ENCODE results near the gene SGTA. TPM values are rescaled to one million over a fixed set of nuclear protein-coding genes. Genes with fewer than 3 reads are reported as not detected.
A peak's percentile ranks its signal among the peaks of the same experiment; 100 is the strongest.

SGTA gene
- total and polyA plus RNA-seq, 2 donors from 2014 or later, result 50.4 to 66.2 TPM

DNA sequence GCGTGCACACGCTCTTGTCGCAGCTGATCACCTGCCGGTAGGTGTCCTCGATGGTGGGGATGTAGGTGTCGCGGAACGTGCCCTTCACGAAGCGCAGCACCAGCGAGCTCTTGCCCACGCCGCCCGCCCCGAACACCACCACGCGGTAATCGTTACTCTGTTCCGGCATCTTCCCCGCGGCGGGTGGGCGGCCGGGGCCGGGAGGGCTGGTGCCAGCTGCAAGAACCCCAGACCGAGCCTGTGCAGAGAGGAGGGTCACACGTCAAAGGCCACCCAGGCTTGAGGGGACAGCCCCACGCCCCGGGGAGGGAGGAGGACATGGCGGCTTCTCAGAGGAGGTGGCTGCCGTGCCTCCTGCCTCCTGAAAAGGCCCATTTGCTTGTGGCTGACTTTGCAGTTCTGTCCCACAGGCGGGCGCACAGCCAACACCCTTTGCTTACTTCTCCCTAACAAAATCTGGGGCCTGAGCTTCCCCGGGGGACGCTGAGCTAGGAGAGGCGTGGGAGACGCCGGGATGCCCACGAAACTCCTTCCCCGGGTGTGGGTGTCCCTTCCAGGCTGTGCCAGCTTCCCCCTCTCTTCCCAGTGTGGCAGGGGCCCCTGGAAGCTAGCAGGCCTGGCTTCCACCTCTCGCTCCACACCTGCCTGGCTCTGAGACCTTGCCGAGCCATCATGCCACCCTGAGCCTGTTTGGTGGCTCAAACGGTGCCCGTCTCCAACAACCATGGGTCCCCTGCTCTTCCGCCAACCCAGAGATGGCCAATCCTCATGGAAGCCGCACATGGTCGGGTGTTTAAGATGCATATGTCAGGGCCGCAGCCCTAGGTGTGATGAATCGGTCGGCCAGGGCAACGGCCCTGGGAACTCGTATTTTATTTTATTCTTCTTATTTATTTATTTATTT is 65.2 kb downstream of the SGTA start:
- H3K4me1 ChIP-seq (ENCODE audit: control insufficient read depth in 2 of 3, insufficient read depth in 2 of 3, low read depth in 1 of 3, low read length in 3 of 3), result peaks cover 0 to 7% (median 0%) of the 10 kb centered on the region in 3 donors
- TF ChIP-seq, protein P1, sequence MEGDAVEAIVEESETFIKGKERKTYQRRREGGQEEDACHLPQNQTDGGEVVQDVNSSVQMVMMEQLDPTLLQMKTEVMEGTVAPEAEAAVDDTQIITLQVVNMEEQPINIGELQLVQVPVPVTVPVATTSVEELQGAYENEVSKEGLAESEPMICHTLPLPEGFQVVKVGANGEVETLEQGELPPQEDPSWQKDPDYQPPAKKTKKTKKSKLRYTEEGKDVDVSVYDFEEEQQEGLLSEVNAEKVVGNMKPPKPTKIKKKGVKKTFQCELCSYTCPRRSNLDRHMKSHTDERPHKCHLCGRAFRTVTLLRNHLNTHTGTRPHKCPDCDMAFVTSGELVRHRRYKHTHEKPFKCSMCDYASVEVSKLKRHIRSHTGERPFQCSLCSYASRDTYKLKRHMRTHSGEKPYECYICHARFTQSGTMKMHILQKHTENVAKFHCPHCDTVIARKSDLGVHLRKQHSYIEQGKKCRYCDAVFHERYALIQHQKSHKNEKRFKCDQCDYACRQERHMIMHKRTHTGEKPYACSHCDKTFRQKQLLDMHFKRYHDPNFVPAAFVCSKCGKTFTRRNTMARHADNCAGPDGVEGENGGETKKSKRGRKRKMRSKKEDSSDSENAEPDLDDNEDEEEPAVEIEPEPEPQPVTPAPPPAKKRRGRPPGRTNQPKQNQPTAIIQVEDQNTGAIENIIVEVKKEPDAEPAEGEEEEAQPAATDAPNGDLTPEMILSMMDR (IDR thresholded peaks at IDR 0.05; ENCODE audit: borderline replicate concordance, extremely low read depth, insufficient read depth), result no peak
- H3K4me3 ChIP-seq (ENCODE audit: low read length in 3 of 3), result no peak overlapping the region
- H3K27ac ChIP-seq (ENCODE audit: low read depth in 2 of 2, low read length in 2 of 2), result no peak overlapping the region
- DNase-seq, result peak in 2 of 5 donors; percentile 28 to 75
- H3K9me3 ChIP-seq (ENCODE audit: control insufficient read depth in 2 of 3, insufficient read depth in 1 of 3, low read length in 3 of 3), result peaks cover 0 to 10% (median 2%) of the 10 kb centered on the region in 3 donors
- no peak overlapping the region for H3K9ac ChIP-seq (ENCODE audit: low read length in 3 of 3)
- FAIRE-seq, result no peak
- H3K36me3 ChIP-seq (ENCODE audit: control insufficient read depth in 2 of 3, insufficient read depth in 3 of 3, low read length in 3 of 3), result no peaks in the 10 kb centered on the region
- peaks cover 3% of the 10 kb centered on the region for H3K27me3 ChIP-seq (ENCODE audit: control insufficient read depth, insufficient read depth, low read length)
- intact Hi-C loops (cut with DNase I), result no loop called here

DNA sequence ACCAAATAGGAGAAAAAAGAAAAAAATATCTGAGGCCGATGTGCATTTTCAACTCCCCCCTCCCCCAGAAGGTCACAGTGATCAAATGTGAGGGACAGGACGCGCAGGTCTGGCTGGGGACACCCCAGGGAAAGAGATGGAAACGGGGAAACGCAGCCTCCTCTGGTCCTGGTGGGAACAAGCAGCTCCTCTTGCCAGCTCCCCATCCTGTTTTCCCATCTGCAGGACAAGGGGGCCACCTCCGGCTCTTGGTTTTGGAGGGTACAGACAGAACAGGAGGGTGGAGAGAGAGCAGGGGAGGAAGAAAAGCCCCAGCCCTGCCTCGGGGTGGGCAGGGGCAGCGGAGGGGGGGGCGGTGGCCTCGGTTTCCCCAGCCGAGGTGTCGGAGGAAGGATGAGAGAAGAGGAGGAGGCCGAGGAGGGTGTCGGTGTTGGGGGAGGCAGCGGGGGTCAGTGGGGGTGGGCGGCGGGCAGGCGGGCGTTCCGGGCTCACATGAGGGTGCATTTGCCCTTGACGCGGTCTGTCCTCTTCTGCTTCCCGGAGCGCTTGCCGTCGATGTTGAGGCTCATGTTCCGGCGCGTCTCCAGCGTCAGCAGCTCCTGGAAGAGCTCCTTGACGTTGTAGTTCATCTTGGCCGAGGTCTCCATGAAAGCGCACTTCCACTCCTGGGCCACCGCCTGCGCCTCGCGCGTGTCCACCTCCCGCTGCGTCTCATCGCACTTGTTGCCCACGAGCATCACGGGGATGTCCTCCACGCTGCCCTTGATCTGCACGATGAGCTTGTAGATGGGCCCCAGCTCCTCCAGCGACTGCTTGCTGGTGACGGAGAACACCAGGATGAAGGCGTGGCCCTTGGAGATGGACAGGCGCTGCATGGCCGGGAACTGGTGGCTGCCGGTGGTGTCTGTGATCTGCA is 66.1 kb downstream of the SGTA start:
- H3K27ac ChIP-seq (ENCODE audit: low read depth in 2 of 2, low read length in 2 of 2), result no peak overlapping the region
- DNase-seq (peak in 2 of 5 donors; percentile 23 to 61), FAIRE-seq (no peak)
- peaks cover 0 to 10% (median 2%) of the 10 kb centered on the region in 3 donors for H3K9me3 ChIP-seq (ENCODE audit: control insufficient read depth in 2 of 3, insufficient read depth in 1 of 3, low read length in 3 of 3)
- intact Hi-C loops (cut with DNase I), result no loop called here
- H3K27me3 ChIP-seq (ENCODE audit: control insufficient read depth, insufficient read depth, low read length), result no peaks in the 10 kb centered on the region
- H3K9ac ChIP-seq (ENCODE audit: low read length in 3 of 3), result no peak overlapping the region
- no peak overlapping the region for H3K4me3 ChIP-seq (ENCODE audit: low read length in 3 of 3)
- TF ChIP-seq, protein P1 (IDR thresholded peaks at IDR 0.05; ENCODE audit: borderline replicate concordance, extremely low read depth, insufficient read depth), result no peak
- peaks cover 0 to 2% (median 0%) of the 10 kb centered on the region in 3 donors for H3K4me1 ChIP-seq (ENCODE audit: control insufficient read depth in 2 of 3, insufficient read depth in 2 of 3, low read depth in 1 of 3, low read length in 3 of 3)
- H3K36me3 ChIP-seq (ENCODE audit: control insufficient read depth in 2 of 3, insufficient read depth in 3 of 3, low read length in 3 of 3), result no peaks in the 10 kb centered on the region

DNA sequence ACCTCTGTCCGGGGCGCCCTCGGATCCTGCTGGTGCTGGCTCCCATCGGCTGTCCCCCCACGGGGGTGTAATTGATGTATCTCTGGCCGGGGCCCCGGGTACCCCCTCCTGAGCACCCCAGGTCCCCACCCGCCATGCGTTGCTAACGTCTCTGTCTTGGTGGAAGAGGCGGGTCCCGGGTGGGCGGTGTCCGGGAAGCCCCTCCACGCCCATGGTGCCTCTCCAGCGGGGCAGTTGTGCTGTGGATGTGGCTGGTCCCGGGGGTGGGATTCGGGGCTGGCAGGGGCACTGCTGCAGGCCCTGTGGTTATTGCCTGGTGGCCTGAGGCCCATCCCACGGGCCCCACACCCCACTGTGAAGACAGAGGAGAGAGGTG is 66.8 kb downstream of the SGTA start:
- Histone ChIP-seq H3K4me1 (ENCODE audit: control insufficient read depth in 2 of 3, insufficient read depth in 2 of 3, low read depth in 1 of 3, low read length in 3 of 3) (peaks cover 0 to 2% (median 0%) of the 10 kb centered on the region in 3 donors), H3K27ac (ENCODE audit: low read depth in 2 of 2, low read length in 2 of 2) (no peak overlapping the region), H3K9ac (ENCODE audit: low read length in 3 of 3) (no peak overlapping the region), H3K4me3 (ENCODE audit: low read length in 3 of 3) (no peak overlapping the region), H3K27me3 (ENCODE audit: control insufficient read depth, insufficient read depth, low read length) (no peaks in the 10 kb centered on the region), H3K36me3 (ENCODE audit: control insufficient read depth in 2 of 3, insufficient read depth in 3 of 3, low read length in 3 of 3) (no peaks in the 10 kb centered on the region), H3K9me3 (ENCODE audit: control insufficient read depth in 2 of 3, insufficient read depth in 1 of 3, low read length in 3 of 3) (peaks cover 0 to 10% (median 2%) of the 10 kb centered on the region in 3 donors)
- DNase-seq (peak in 1 of 5 donors; percentile 75), FAIRE-seq (no peak)
- TF ChIP-seq, protein P1 (IDR thresholded peaks at IDR 0.05; ENCODE audit: borderline replicate concordance, extremely low read depth, insufficient read depth), result no peak
- intact Hi-C loops (cut with DNase I), result no loop called here

All from kidney (tissue), 14 donors.